GM12892 (cell line): Measurements from ENCODE around the gene CHSY3.

ENCODE experiments used
- POLR2A ChIP-seq: IDR thresholded peaks from 2 replicates; pipeline ENCODE4 v1.6.1; 2011; ENCODE audit warnings: low read depth, low read length, control low read depth
- TAF1 ChIP-seq: IDR thresholded peaks from 2 replicates; pipeline ENCODE4 v1.6.1; 2011; ENCODE audit warnings: low read depth, mild to moderate bottlenecking, control low read depth, low read length, borderline replicate concordance

DNA sequence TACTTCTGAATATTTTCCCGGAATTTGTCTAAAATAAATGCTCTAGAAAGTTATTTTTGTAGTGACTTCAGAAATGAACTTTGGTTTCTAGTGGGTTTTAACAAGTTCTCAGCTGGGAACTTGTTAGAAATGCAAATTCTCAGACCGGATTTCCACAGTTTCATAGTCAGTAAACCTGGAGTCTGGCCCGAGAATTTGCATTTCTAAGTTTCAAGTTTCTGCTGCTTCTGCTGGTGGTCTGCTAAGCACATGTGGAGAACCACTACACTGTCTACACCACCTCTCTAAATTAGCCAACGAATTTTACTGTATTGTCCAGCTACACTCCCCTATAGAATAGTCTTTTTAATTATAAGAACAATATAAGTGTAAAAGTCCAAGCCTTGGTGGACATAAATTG, 208.0 kb downstream of the CHSY3 start:
- TF ChIP-seq POLR2A (no peak), TAF1 (no peak)
